ENCODE results near the gene PGP. TPM values are rescaled to one million over a fixed set of nuclear protein-coding genes. Genes with fewer than 3 reads are reported as not detected.

Gene PGP
- total and polyA plus RNA-seq, 2 of the 4 experiments (the other 2 are of a cell fraction): 4.1 to 9.4 TPM

DNA sequence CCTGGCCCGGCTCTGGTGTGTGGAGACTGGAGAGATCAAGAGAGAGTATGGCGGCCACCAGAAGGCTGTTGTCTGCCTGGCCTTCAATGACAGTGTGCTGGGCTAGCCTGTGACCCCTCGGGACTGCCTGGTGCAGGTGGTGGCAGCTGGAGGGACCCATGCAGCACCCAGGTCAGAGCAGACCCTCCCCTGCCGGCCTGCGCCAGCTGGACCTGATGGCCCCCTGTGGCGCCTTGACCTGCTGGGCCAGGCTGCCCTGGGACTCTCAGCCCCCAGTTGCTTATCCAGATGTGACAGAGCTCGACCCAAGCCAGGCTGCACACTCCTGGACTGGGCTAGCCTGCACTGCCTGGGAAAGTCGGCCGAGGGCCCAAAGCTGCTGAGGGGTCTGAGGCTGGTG lies 5.9 kb downstream of the PGP start:
- ATAC-seq (ENCODE audit: low read depth) (no peak), DNase-seq (no peak)
- H2BK15ac ChIP-seq (ENCODE audit: low read depth, low read length): no peak overlapping the region
- intact Hi-C loops (cut with micrococcal nuclease): no loop called here
- H2AK5ac ChIP-seq (ENCODE audit: low read depth, low read length): no peak overlapping the region
- no peak overlapping the region for H2AFZ ChIP-seq (replicated peaks; ENCODE audit: low read length, poor library complexity)
- H3K14ac ChIP-seq (replicated peaks; ENCODE audit: low read depth, low read length): no peak overlapping the region
- H3K18ac ChIP-seq (ENCODE audit: low read depth, low read length): no peak overlapping the region
- no peak overlapping the region for H3K23ac ChIP-seq (ENCODE audit: low read depth, low read length)
- H4K91ac ChIP-seq (ENCODE audit: insufficient read depth, low read depth, low read length): no peak overlapping the region
- peaks cover 16% of the 10 kb centered on the region for H4K20me1 ChIP-seq (ENCODE audit: insufficient read depth, low read length)
- ChIA-PET CTCF (no interaction called here), POLR2A (ENCODE audit: unreplicated experiment) (no interaction called here)
- no peak overlapping the region for H2BK120ac ChIP-seq (ENCODE audit: low read depth, low read length)
- peaks cover 14% of the 10 kb centered on the region for H3K4me1 ChIP-seq (ENCODE audit: control insufficient read depth, insufficient read depth, low read length)
- H3K27me3 ChIP-seq (ENCODE audit: control insufficient read depth, insufficient read depth, low read length): no peaks in the 10 kb centered on the region
- H3K27ac ChIP-seq (ENCODE audit: insufficient read depth, low read length): no peak overlapping the region
- in situ Hi-C loops (cut with MboI; ENCODE audit: low sequenced_read_pairs): no loop called here
- 94% methylated on average over 6 of the region's 9 CpGs; no CpG with 5 or more reads in 1 of the 2 experiments for WGBS, 2 experiments (ENCODE audit: extremely low coverage in 2 of 2, insufficient read length in 1 of 2)
- no peak overlapping the region for H3K4ac ChIP-seq (ENCODE audit: low read depth, low read length)
- no peak overlapping the region for H3K56ac ChIP-seq (ENCODE audit: extremely low read depth, insufficient read depth, low read length)
- H3K4me2 ChIP-seq (ENCODE audit: low read depth, low read length): no peak overlapping the region
- peaks cover 28% of the 10 kb centered on the region for H3K36me3 ChIP-seq (ENCODE audit: control insufficient read depth, insufficient read depth, low read length)
- H3K9me1 ChIP-seq (ENCODE audit: insufficient read depth, low read length): peaks cover 6% of the 10 kb centered on the region; the same call in 1 of the 2 replicates
- no peaks in the 10 kb centered on the region for H3K9me3 ChIP-seq (ENCODE audit: control insufficient read depth, insufficient read depth, low read length)
- H2BK20ac ChIP-seq (ENCODE audit: low read depth, low read length): no peak overlapping the region
- H3K9ac ChIP-seq (ENCODE audit: low read depth, low read length): no peak overlapping the region
- no peak overlapping the region for H3K4me3 ChIP-seq (ENCODE audit: insufficient read depth, low read depth, low read length)
- no peak overlapping the region for H2AK9ac ChIP-seq (replicated peaks; ENCODE audit: low read depth, low read length, poor library complexity)
- dilution Hi-C loops (cut with HindIII; ENCODE audit: low sequenced_read_pairs, unreplicated experiment): no loop called here
- peaks cover 27 to 47% of the 10 kb centered on the region in 2 experiments for H3K79me1 ChIP-seq (ENCODE audit: low read depth in 1 of 2, low read length in 2 of 2)
- TF ChIP-seq MAFK (IDR thresholded peaks at IDR 0.05; ENCODE audit: low read depth, low read length) (no peak), RAD21 (IDR thresholded peaks at IDR 0.05; ENCODE audit: low read length) (no peak), MAZ (IDR thresholded peaks at IDR 0.05; ENCODE audit: borderline replicate concordance, low read depth, low read length) (no peak), NFE2L2 (IDR thresholded peaks at IDR 0.05; ENCODE audit: low read depth, low read length) (no peak), CHD1 (IDR thresholded peaks at IDR 0.05; ENCODE audit: low read depth, low read length) (no peak), SMC3 (IDR thresholded peaks at IDR 0.05; ENCODE audit: low read depth, low read length) (no peak), FOS (IDR thresholded peaks at IDR 0.05; ENCODE audit: low read depth, low read length) (no peak), MXI1 (IDR thresholded peaks at IDR 0.05; ENCODE audit: borderline replicate concordance, low read depth, low read length) (no peak), USF2 (IDR thresholded peaks at IDR 0.05; ENCODE audit: low read depth, low read length) (no peak), BHLHE40 (IDR thresholded peaks at IDR 0.05; ENCODE audit: low read depth, low read length) (no peak)
- TF ChIP-seq, protein P1, sequence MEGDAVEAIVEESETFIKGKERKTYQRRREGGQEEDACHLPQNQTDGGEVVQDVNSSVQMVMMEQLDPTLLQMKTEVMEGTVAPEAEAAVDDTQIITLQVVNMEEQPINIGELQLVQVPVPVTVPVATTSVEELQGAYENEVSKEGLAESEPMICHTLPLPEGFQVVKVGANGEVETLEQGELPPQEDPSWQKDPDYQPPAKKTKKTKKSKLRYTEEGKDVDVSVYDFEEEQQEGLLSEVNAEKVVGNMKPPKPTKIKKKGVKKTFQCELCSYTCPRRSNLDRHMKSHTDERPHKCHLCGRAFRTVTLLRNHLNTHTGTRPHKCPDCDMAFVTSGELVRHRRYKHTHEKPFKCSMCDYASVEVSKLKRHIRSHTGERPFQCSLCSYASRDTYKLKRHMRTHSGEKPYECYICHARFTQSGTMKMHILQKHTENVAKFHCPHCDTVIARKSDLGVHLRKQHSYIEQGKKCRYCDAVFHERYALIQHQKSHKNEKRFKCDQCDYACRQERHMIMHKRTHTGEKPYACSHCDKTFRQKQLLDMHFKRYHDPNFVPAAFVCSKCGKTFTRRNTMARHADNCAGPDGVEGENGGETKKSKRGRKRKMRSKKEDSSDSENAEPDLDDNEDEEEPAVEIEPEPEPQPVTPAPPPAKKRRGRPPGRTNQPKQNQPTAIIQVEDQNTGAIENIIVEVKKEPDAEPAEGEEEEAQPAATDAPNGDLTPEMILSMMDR (conservative IDR thresholded peaks at IDR 0.05; ENCODE audit: low read depth, low read length): no peak
- H2BK5ac ChIP-seq (ENCODE audit: low read depth, low read length, poor library complexity, severe bottlenecking): no peak overlapping the region
- no peak overlapping the region for H4K5ac ChIP-seq (ENCODE audit: low read depth, low read length)
- no TSS peak for BruUV-seq (replicated peaks)
- H4K8ac ChIP-seq (ENCODE audit: low read depth in 2 of 2, low read length in 2 of 2): no peak overlapping the region
